ENCODE results near the gene GPX4. TPM values are rescaled to one million over a fixed set of nuclear protein-coding genes. Genes with fewer than 3 reads are reported as not detected.

Gene GPX4
- total RNA-seq, 1 donor from 2014 or later, result 345 TPM

DNA sequence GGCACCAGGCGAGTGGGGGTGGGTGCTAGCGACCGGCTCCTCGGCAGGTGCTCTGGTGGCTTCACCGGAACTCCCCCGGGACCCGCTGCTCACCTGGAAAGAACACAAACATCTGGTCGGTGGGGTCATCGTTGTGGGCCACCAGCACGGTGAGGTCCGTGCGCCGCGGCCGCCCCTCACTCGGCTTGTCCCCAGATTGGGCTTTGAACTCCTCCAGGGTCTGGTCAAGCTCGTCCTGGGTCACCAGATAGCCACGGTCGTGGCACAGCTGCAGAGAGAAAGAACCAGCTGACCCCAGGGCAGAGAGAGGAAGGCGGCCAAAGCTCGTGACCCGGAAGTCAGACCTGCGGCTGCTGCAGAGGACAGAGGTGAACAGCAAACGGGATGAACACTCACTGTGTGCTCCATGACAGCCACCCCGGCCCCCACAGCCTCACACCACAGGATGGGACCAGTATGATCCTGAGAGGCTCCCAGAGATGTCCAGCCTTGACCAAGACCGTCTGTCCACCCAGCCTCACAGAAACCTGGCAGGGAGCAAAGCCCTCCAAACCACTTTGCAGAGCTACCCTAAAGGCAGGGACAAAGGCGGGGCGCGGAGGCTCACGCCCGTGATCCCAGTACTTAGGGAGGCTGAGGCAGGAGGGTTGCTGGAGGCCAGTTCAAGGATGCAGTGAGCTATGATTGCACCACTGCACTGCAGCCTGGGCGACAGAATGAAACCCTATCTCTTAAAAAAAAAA is 9.8 kb upstream of the GPX4 start:
- intact Hi-C loops (cut with DNase I), result no loop called here
- DNase-seq (no peak), ATAC-seq (ENCODE audit: poor library complexity) (no peak)

DNA sequence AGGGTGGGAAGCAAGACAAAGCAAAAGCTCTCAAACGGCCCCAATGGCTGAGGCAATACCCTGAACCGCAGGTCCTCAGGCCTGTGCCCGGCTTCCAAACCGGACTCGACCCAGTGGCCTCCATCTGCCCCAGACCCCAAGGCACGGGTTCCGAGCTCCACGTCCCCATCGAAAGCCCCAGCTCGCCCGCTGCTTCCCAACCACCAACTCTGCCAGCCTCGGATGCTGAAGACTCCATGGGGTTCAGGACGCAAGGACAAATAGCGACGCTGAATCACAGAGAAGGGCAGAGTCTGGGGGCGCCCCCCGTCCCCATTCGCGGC is 9.2 kb upstream of the GPX4 start:
- DNase-seq (no peak), ATAC-seq (ENCODE audit: poor library complexity) (no peak)
- intact Hi-C loops (cut with DNase I), result no loop called here

DNA sequence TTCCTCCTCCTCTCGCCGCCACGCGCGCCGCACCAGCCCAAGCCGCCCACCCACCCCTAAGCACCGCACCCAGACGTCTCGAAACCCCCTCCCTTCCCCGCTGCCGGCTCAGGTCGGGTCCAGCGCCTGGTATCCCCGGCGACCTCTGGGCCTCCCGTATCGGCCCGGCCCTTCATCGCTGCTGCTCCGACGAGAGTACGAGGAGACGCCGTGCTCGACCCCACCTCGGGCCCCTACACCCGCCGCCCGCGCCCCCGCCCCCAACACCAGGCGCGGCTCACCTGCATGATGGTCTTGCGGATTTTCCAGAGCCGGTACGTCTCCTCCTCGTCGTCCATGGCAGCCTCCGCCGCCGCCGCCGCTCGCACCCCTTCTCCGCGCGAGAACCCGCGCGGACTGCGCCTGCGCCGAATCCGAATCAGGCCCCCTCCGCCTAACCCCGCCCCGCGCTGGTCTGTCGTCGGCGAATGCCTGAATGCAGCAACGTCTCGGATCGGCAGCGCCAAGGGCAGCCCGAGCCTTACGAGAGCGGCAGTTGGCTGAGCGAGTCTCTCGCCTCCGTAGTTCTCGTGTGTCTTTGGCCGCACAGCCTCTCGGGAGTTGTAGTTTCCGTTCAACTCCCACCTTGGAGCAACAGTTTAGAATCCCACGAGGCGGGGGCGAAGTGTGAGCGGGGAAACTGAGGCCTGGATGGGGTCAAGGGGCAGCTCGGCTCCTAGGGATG is 8.7 kb upstream of the GPX4 start, which contains the start of gene POLR2E:
Gene POLR2E (minus strand): TSS at position 398 of the 724 bp plus-strand sequence. CDS start 60 bp downstream, at position 338.
- intact Hi-C loops (cut with DNase I), result no loop called here
- ATAC-seq (ENCODE audit: poor library complexity) (peak; percentile 96), DNase-seq (peak; percentile 99)

DNA sequence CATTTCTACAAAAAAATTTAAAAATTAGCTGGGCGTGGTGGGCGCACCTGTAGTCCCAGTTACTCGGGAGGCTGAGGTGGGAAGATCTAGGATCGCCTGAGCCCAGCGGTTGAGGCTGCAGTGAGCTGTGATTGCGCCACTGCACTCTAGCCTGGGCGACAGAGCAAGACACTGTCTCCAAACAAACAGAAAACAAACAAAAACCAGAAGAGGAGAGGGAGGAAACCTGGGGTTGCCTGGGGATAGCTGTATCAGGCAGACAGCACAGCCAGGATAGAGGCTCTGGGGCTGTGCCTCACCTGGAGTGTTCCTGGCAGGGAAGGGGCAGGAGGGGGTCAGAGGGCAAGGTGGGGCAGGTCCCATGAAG is 6.0 kb upstream of the GPX4 start:
- ATAC-seq (ENCODE audit: poor library complexity) (no peak), DNase-seq (no peak)
- intact Hi-C loops (cut with DNase I), result no loop called here

DNA sequence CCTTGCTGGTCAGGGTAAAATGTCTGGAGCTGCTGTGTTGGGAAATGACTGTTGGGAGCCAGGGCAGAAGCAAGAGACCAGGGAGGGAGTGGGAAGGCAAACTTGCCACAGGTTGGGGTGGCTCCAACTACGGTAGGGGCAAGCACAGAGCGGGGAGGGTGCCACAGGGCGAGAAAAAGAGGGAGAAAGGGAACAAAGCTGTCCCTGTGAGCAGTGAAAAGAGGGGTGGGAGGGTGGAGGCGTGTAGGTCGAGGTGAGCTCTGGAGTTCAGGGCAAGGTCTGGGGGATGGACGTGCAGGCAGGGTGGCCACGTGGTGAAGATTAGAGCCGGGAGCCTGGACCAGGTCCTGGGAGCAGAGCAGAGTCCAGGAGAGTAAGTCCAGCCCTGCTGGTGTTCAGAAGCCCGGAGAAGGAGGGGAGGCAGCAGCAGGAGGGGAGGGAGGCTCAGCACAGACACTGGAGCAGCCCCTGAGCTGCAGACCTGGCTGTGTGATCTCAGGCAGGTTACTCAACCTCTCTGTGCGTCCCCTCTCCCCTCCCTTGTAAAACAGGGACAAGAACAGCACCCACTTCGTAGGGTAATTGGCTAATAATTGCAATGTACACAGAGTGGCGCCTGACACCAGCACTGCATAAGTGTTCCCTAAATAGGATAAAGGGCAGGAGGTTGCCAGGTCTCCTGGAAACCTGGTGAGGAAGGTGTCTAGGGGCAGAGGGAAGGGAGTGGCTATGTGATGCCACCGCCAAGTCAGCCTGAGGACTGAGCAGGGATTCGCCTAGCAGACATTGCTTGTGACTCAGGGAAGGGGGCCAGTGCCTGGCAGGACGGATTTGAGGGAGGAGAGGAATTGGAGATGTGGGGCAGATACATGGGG is 5.4 kb upstream of the GPX4 start:
- intact Hi-C loops (cut with DNase I), result no loop called here
- DNase-seq (no peak), ATAC-seq (ENCODE audit: poor library complexity) (no peak)

DNA sequence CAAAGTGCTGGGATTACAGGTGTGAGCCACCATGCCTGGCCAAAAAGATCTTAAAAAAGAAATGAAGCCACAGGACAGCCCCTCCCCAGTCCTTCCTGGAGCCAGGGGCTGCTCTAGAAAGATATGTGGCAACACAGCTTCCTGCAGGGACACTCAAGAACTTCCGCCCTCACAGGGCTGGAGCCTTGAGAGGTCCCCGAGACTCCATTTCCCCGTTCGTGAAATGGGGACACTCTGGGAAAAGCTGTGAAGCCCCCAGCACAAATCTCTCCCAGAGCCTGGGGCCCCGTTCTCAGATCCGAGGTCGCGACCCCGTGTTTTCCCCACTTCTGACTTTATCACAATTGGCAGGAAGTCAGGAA is 2.5 kb upstream of the GPX4 start:
- peak; percentile 19 for ATAC-seq (ENCODE audit: poor library complexity)
- intact Hi-C loops (cut with DNase I), result loop anchor here (5.0 kb wide), 1 partner anchor 79 kb away; the partner anchor contains the start of genes RNU6-2 and TMEM259
- DNase-seq, result peak; percentile 76

DNA sequence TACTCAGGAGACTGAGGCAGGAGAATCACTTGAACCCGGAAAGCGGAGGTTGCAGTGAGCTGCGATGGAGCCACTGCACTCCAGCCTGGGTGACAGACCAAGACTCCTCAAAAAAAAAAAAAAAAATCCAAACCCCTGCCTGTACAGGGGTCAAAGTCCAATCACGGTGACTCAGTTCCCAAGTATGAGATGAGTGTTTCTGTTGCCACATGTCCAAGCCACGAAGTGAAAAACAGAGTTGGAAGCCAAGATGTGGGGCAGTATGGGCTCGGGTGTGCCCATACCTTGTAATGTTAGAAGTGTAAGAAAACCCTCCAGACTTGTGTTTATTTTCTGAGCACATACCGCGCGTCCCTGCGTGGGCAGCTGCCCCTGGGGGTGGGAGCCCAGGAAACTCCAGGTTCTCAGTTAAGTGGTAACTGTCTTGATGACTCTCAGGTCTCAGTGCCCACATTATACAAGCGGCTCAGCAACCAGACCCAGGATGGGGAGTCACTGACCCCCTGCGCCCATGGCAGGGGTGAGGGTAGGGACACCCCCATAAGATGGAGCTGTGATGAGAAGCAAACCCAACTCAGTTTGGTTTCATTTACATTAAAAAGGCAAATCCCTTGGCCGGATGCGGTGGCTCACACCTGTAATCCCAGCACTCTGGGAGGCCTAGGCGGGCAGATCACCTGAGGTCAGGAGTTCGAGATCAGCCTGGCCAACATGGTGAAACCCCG is 1.2 kb upstream of the GPX4 start:
- intact Hi-C loops (cut with DNase I), result loop anchor here (5.0 kb wide), 1 partner anchor 80 kb away; the partner anchor contains the start of genes RNU6-2 and TMEM259
- DNase-seq, result no peak
- no peak for ATAC-seq (ENCODE audit: poor library complexity)

DNA sequence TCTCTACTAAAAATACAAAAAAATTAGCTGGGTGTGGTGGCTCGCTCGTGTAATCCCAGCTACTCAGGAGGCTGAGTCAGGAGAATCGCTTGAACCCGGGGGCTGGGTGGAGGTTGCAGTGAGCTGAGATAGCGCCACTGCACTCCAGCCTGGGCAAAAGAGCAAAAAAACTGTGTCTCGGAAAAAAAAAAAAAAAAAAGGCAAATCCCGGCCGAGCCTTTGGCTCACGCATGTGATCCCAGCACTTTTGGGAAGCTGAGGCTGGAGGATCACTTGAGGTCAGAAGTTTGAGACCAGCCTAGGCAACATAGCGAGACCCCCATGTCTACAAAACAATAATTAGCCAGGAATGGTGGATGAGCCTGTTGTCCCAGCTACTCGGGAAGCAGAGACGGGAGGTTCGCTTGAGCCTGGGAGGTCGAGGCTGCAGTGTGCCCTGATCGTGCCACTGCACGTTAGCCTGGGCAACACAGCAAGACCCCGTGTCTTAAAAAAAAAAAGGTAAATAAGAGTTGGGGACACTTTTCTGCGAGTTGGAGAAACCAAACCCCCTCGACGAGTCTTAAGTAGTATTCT is 574 bp upstream of the GPX4 start:
- intact Hi-C loops (cut with DNase I), result loop anchor here (5.0 kb wide), 1 partner anchor 81 kb away; the partner anchor contains the start of genes RNU6-2 and TMEM259
- ATAC-seq (ENCODE audit: poor library complexity) (no peak), DNase-seq (no peak)

DNA sequence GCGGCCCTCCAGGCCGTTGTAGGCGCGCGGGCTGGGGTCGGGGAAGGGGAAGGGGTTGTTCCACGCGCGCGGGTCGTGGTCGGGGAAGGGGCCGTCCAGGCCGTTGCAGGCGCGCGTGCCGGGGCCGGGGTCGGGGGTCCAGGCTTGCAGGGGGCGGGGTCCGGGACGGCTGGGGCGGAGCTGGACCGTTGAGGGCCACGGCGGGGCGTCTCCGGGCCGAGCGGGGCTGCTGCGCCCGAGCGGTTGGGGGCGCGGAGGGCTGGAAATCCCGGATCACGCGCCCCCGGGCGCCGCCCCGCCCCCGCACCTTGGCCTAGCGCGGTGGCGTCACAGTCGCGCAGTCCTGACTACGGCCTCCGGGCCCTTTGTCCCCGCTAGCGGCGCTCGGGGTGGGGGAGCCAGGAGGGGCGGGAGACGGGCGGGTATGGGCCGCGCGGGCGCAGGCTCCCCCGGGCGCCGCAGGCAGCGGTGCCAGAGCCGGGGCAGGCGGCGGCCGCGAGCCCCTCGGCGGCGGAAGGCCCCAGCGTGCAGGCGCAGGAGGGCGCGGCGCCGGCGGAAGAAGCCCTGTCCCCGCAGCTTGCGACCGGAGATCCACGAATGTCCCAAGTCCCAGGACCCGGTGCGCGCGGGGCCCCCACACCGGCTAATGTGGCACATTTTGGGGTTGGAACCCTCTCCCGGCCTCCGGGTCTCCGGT is 665 bp downstream of the GPX4 start:
- ATAC-seq (ENCODE audit: poor library complexity), result peak; percentile 49
- intact Hi-C loops (cut with DNase I), result loop anchor here (5.0 kb wide), 1 partner anchor 82 kb away; the partner anchor contains the start of genes RNU6-2 and TMEM259
- peak; percentile 84 for DNase-seq

DNA sequence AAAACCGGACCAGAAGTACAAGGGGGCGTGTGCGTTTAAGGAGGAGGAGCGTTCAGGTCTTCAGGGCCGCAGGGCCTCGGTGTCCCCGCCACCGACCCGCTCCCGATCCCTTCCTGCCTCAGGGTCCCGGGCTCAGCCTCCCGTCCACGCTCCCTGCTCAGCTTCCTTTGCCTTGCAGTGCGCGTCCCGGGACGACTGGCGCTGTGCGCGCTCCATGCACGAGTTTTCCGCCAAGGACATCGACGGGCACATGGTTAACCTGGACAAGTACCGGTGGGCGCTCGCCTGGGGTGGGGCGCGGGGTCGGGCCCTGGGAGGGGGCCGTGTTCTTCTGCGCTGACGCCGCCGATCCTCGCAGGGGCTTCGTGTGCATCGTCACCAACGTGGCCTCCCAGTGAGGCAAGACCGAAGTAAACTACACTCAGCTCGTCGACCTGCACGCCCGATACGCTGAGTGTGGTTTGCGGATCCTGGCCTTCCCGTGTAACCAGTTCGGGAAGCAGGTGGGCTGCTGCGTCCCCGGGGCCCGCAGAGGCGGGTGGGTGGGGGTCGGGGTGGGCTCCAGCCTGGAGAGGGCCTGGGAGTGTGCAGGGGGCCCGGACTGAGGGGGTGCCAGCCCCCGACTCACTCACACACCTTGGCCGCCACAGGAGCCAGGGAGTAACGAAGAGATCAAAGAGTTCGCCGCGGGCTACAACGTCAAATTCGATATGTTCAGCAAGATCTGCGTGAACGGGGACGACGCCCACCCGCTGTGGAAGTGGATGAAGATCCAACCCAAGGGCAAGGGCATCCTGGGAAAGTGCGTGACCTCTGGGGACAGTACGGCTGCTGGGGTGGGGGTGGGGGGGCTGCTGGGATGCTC is 1.4 kb downstream of the GPX4 start:
- DNase-seq, result no peak
- intact Hi-C loops (cut with DNase I), result no loop called here
- ATAC-seq (ENCODE audit: poor library complexity), result no peak

DNA sequence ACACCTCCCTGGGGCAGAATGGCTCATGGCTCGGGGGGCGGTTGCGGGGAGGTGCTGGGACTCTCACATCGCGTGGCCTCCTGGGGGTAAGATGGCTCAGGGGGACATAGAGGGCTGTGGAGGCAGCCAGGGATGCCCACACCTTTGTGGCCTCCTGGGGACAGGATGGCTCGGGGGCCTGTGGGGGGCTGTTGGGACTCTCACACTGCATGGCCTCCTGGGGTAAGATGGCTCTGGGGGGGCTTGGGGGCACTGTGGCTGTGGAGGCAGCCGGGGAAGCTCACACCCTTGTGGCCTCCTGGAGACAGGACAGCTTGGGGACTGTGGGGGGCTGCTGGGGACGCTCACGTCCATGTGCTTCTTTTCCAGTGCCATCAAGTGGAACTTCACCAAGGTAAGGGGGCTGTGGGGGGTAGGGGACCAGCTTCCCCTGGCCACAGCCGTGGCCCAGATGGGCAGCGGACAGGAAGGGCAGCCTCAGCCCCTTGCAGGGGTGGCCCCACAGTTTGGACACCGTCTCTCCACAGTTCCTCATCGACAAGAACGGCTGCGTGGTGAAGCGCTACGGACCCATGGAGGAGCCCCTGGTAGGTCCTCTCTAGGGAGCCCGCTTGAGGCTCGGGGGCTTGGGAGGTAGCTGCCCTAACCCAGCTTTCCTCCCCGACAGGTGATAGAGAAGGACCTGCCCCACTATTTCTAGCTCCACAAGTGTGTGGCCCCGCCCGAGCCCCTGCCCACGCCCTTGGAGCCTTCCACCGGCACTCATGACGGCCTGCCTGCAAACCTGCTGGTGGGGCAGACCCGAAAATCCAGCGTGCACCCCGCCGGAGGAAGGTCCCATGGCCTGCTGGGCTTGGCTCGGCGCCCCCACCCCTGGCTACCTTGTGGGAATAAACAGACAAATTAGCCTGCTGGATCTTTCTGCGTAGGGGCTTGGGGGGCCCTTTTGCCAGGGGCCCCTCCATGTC is 2.4 kb downstream of the GPX4 start:
- intact Hi-C loops (cut with DNase I), result no loop called here
- no peak for DNase-seq
- ATAC-seq (ENCODE audit: poor library complexity), result no peak

DNA sequence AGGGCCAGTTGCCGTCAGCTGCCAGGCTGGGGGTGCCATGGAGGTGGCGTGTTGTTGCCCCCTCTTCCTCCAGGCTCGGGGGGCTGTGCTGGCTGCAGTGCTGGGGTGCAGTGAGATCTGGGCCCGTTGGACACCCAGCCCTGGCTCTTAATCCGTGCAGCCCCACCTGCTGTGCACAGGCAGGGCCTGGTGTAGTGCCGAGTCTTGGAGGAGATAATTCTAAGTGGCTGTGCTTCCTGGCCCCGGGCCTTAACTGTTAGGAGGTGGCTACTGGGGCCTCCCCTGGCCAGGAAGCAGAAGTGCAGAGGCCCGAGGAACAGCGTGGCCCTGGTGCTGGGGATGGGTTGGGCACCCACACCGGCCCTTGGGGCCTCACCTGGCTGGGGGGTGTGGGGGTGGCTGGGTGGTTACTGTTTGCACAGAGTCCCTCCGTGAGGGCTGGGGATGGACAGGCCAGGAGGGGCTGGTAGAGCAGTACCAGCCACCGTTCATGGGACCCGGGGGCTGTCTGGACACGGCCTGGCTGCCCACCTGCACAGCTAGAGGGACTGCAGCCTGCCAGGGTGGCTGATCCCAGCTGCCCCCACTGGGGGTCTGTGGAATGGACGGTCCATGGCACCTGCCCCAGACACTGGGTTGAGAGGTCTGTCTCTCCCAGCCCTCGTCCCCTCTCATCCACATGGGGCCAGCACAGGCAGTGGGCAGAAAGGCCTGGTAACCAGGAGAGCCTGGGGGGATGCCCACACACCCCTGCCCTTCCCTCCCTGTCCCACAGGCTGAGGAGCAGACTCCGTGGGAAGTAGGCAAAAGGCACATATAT is 3.3 kb downstream of the GPX4 start:
- no peak for DNase-seq
- intact Hi-C loops (cut with DNase I), result no loop called here
- ATAC-seq (ENCODE audit: poor library complexity), result no peak

DNA sequence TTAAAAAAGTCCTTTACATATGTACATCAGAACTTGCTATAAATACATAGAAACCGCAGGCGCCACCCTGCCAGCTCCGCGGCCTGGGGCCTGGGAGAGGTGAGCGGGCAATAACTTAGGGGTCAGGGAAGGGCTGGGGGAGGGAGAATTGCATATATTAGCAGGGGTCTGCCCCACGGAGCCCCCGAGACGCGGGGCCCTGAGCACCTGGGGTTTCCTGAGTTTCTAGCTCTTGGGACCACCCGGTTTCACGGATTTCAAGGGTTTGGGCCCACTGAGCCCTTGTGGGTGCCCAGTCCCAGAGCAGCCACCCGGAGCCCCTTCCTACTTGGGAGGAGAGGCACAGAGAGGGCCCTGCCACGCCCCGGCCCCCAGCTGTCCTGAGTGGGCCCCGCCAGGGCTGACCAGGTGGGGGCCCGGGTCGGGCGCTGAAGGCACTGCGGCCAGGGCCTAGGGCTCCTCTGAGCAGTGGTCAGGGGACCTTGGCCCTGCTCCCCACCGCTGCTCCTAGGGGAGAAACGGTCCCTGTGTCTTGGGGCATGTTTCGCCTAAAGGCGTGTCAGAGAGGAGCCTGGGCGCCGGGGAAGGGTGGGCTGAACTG is 4.0 kb downstream of the GPX4 start:
- ATAC-seq (ENCODE audit: poor library complexity), result no peak
- no peak for DNase-seq
- intact Hi-C loops (cut with DNase I), result no loop called here

DNA sequence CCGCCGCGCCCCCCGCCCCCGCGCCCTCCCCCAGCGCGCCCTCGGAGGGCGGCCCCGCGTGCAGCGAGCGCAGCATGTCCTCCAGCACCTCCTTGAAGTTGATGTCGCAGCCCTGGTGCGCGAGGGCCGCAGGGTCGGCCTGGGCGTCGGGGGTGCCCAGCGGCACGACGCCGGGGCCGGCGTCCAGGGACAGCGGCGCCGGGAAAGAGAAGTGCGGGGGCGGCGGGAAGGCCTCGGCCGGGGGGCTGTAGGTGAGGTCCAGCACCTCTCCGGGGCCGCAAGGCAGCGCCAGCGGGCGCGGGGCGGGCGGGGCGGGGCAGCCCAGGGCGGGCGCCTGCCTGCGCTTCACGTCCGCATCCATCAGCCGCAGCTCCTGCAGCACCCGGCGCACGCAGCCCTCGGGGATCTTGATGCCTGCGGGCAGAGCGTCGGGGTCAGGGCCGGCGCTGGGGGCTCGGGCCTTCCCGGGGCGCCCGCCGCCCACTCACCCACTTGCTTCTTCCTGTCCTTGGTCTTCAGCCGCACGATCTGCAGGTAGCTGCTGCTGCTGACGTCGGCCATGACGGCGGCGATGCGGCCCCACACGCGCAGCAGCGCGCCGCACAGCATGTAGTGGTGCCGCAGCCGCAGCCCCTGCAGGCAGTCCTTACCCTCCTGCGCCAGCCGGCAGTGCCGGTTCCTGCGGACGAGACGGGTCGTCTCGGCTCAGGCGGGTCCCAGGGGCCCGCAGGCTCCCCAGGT is 4.7 kb downstream of the GPX4 start:
- ATAC-seq (ENCODE audit: poor library complexity) (no peak), DNase-seq (no peak)
- intact Hi-C loops (cut with DNase I), result no loop called here
